ENCODE measurements around the gene RASGRP4.

DNA sequence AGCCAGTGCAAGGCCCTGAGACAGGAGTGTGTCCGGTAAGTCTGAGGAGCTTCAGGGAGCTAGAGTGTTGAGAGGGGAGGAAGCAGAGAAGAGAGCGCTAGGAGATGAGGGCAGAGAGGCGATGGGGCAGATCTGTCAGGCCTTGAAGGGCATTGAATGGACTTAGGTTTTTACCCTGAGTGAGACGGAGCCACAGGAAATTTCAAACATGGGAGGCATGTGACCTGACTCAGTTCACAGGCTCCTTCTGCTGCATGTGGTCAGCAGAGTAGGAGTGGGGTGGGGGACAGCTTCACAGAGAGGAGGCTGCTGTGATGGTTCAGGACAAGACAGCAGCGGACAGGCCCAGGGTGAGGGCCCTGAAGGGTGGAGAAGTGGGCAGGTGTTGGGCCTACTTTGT, 25.7 kb downstream of the RASGRP4 start:
- TF ChIP-seq, protein P1, sequence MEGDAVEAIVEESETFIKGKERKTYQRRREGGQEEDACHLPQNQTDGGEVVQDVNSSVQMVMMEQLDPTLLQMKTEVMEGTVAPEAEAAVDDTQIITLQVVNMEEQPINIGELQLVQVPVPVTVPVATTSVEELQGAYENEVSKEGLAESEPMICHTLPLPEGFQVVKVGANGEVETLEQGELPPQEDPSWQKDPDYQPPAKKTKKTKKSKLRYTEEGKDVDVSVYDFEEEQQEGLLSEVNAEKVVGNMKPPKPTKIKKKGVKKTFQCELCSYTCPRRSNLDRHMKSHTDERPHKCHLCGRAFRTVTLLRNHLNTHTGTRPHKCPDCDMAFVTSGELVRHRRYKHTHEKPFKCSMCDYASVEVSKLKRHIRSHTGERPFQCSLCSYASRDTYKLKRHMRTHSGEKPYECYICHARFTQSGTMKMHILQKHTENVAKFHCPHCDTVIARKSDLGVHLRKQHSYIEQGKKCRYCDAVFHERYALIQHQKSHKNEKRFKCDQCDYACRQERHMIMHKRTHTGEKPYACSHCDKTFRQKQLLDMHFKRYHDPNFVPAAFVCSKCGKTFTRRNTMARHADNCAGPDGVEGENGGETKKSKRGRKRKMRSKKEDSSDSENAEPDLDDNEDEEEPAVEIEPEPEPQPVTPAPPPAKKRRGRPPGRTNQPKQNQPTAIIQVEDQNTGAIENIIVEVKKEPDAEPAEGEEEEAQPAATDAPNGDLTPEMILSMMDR (IDR thresholded peaks at IDR 0.05 in 8 of 11, conservative IDR thresholded peaks at IDR 0.05 in 3 of 11) = no peak
- no peak for TF ChIP-seq POLR2A (IDR thresholded peaks at IDR 0.05)
